Spinal cord (tissue), 10 donors: ENCODE measurements around the gene AZU1. TPM values are rescaled to one million over a fixed set of nuclear protein-coding genes. Genes with fewer than 3 reads are reported as not detected.
"Not testable (repeated sequence)": the region's sequence is repeated elsewhere in the genome, so short reads cannot be mapped to it uniquely, and the experiment has no call there.

ENCODE experiments used
- DNase-seq, 6 donors: peaks; one replicate each; pipeline versions ENCODE4 v3.0.0 to v3.0.0-alpha.2; 2013 to 2015; ENCODE audit warnings: low spot score in 6 of 6, low read depth in 4 of 6
- H3K27ac ChIP-seq: one replicate; pipeline ENCODE4 v1.5.1; 2013; ENCODE audit warnings: low read depth, low read length, control low read depth
- H3K27me3 ChIP-seq: one replicate; pipeline ENCODE4 v1.6.1; 2013; ENCODE audit warnings: low read length; ENCODE audit not compliant: control insufficient read depth, insufficient read depth
- H3K36me3 ChIP-seq: one replicate; pipeline ENCODE4 v1.6.1; 2013; ENCODE audit warnings: low read length; ENCODE audit not compliant: control insufficient read depth, insufficient read depth
- H3K4me1 ChIP-seq: one replicate; pipeline ENCODE4 v1.6.1; 2013; ENCODE audit warnings: low read length; ENCODE audit not compliant: control insufficient read depth, insufficient read depth
- H3K4me3 ChIP-seq: one replicate; pipeline ENCODE4 v1.5.1; 2013; ENCODE audit warnings: low read depth, low read length, control low read depth
- H3K9me3 ChIP-seq: one replicate; pipeline ENCODE4 v1.6.1; 2013; ENCODE audit warnings: low read length; ENCODE audit not compliant: control insufficient read depth, insufficient read depth
- WGBS: methylation state at CpG from one replicate; pipeline ENCODE4 v1.1.5; 2013; ENCODE audit warnings: missing lambda C conversion rate; ENCODE audit not compliant: insufficient coverage; 5-methylcytosine and 5-hydroxymethylcytosine counted together
- polyA plus RNA-seq, 2 donors: library from polyadenylated mRNA; unstranded; fragments of 120-200 nt; gene quantifications; one replicate each; pipeline ENCODE4 v1.2.1, GENCODE V29; 2013; ENCODE audit not compliant: insufficient read length in 2 of 2
- total RNA-seq, 2 donors: library from RNA; depleted of rRNA in 1 of 2; stranded (reverse); fragments of 120-200 nt in 1 of 2; fragments of >200 nt in 1 of 2; gene quantifications; one replicate each; pipeline versions ENCODE4 v1.2.3 to v1.2.4, GENCODE V29; 2013 to 2014
- donor health status: healthy.

AZU1 gene
- total and polyA plus RNA-seq, 4 donors = 2.0 to 14.2 (median 3.3) TPM

DNA sequence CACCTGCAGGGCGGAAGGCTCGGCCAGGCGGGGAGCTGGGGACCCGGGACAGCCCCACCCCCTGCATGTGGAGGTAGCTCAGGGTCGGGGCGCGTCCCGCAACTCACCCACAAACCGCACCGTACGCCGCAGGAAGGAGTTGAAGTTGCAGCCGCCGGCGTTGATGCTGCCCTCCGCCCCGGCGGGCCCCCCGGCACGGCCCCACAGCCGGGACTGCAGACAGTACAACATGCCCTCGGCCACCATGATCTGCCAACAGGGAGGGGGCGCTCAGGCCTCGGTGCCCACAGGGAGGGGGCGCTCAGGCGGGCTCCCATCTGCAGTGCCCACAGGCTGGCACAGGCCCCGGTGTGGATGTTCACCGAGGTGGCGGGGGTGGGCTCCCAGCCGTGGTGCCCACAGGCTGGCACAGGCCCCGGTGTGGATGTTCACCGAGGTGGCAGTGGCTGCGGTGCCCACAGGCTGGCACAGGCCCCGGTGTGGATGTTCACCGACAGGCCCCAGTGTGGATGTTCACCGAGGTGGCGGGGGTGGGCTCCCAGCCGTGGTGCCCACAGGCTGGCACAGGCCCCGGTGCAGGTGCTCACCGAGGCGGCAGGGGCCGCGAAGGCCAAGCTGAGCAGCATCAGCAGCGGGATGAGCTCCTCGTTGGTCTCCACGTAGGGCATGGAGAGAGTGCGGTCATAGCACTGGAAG lies 12.4 kb upstream of the AZU1 start:
- Histone ChIP-seq H3K4me1 (no peaks in the 10 kb centered on the region), H3K27ac (no peak overlapping the region), H3K27me3 (no peaks in the 10 kb centered on the region), H3K36me3 (peaks cover 68% of the 10 kb centered on the region), H3K4me3 (no peak overlapping the region), H3K9me3 (no peaks in the 10 kb centered on the region)
- no peak for DNase-seq
- 92% methylated on average over 47 of the region's 47 CpGs for WGBS

DNA sequence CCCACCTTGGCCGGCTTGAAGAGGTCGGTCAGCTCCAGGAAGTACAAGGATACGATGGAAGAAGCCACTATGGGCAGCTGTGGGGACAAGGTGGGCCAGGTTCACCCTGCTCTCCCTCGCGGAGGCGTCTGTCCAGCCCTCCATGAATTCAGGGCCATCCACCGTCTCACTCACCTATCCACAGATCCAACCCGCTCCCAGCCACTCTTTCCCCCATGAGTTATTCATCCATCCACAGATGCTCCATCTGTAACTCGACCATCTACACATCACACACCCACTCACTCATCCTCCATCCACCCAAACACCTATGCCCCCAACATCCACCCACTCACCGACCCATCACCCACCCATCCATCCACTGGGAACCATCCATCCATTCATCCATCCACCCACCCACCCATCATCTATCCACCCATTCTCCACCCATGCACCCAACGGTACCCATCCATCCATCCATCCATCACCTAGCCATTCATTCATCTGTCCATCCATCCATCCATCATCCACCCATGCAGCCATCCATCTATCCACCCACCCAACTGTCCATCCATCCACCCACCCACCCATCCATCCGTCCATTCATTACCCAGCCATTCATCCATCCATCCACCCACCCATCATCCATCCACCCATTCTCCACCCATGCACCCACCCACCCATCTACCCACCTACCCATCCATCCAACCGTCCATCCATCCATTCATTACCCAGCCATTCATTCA lies 11.7 kb upstream of the AZU1 start:
- Histone ChIP-seq H3K9me3 (no peaks in the 10 kb centered on the region), H3K4me1 (no peaks in the 10 kb centered on the region), H3K36me3 (peaks cover 61% of the 10 kb centered on the region), H3K27ac (no peak overlapping the region), H3K27me3 (no peaks in the 10 kb centered on the region), H3K4me3 (no peak overlapping the region)
- DNase-seq = no peak
- WGBS = 97% methylated on average over 13 of the region's 13 CpGs

DNA sequence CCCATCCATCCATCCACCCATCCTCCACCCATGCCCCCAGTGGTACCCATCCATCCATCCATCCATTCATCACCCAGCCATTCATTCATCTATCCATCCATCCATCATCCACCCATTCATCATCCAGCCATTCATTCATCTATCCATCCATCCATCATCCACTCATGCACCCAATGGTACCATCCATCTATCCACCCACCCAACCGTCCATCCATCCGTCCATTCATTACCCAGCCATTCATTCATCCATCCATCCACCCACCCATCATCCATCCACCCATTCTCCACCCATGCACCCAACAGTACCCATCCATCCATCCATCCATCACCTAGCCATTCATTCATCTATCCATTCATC lies 11.2 kb upstream of the AZU1 start:
- WGBS = 88% methylated on average over 2 of the region's 2 CpGs
- Histone ChIP-seq H3K27ac (no peak overlapping the region), H3K9me3 (no peaks in the 10 kb centered on the region), H3K4me3 (no peak overlapping the region), H3K36me3 (peaks cover 55% of the 10 kb centered on the region), H3K4me1 (no peaks in the 10 kb centered on the region), H3K27me3 (no peaks in the 10 kb centered on the region)
- DNase-seq = no peak

DNA sequence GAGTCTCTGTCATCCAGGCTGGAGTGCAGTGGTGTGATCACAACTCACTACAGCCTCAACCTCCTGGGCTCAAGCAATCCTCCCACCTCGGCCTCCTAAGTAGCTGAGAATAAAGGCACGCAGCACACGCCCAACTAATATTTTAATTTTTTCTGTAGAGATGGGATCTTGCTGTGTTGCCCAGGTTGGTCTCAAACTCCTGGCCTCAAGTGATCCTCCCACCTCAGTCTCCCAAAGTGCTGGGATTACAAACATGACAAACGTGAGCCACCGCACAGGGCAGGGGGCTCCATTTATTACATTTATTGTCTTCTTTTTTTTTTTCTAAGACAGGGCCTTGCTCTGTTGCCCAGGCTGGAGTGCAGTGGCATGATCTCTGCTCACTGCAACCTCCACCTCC lies 7.4 kb upstream of the AZU1 start:
- not testable (repeated sequence) for H3K4me3 ChIP-seq, H3K27ac ChIP-seq, H3K27me3 ChIP-seq, H3K9me3 ChIP-seq, DNase-seq
- 89% methylated on average over 2 of the region's 5 CpGs for WGBS
- Histone ChIP-seq H3K4me1 (peaks cover 11% of the 10 kb centered on the region), H3K36me3 (peaks cover 23% of the 10 kb centered on the region)

GRCh38 chr19:821231-821824 lies 6.3 kb upstream of the AZU1 start:
- H3K4me1 ChIP-seq = peaks cover 11% of the 10 kb centered on the region
- DNase-seq = peak in 2 of 6 donors; percentile 45 to 50
- no peaks in the 10 kb centered on the region for H3K27me3 ChIP-seq
- no peak overlapping the region for H3K27ac ChIP-seq
- H3K36me3 ChIP-seq = peaks cover 11% of the 10 kb centered on the region
- no peak overlapping the region for H3K4me3 ChIP-seq
- WGBS = under 1% methylated on average over 59 of the region's 64 CpGs
- no peaks in the 10 kb centered on the region for H3K9me3 ChIP-seq

- peak within 1 kb of the TSS; percentile 21 for H3K4me3 ChIP-seq
- no peaks in the 10 kb centered on the region for H3K27me3 ChIP-seq
- peaks cover 9% of the 10 kb centered on the region for H3K36me3 ChIP-seq
- no peaks in the 10 kb centered on the region for H3K9me3 ChIP-seq
- H3K27ac ChIP-seq = no peak within 1 kb of the TSS
- H3K4me1 ChIP-seq = peaks cover 11% of the 10 kb centered on the region
- DNase-seq = peak in 4 of 6 donors; percentile 56 to 94 (median 74)
- WGBS = 0% methylated on average over 37 of the region's 86 CpGs
Observed at GRCh38 chr19:821825-822503, 5.7 kb upstream of the AZU1 start, which contains the start of gene PLPPR3. PLPPR3 (minus strand) TSS chr19:821955; CDS start chr19:821559, 396 bp downstream.

DNA sequence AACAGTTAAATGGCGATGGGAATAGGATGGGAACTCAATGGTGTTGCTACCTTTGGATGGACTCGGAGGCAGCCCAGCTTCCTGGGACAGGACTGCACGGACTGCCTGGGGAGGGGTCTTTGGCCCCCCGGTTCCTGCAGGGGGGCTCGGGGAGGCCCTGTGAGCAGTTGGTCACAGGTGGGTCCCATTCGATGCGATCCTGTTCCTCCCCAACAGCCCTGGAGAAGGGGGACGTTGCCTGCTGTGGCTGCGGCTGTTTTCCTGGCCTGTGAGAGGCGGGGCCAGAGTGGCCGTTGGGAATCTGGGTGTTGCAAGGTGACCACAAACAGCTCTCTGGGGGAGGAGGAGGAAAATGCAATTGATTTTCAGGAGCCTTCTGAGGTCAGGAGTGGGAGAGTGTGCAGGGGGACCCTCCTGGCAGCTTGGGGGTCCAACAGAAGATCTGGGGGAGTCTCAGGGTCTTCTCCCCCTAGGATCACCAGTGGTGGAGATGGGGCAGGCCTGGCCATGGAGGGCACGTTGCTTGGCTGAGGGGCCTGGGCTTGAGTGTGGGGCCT lies 4.0 kb upstream of the AZU1 start:
- H3K4me1 ChIP-seq = peaks cover 11% of the 10 kb centered on the region
- no peaks in the 10 kb centered on the region for H3K9me3 ChIP-seq
- no peaks in the 10 kb centered on the region for H3K36me3 ChIP-seq
- DNase-seq = no peak
- no peak overlapping the region for H3K4me3 ChIP-seq
- 61% methylated on average over 11 of the region's 12 CpGs for WGBS
- no peak overlapping the region for H3K27ac ChIP-seq
- H3K27me3 ChIP-seq = no peaks in the 10 kb centered on the region

- H3K36me3 ChIP-seq = no peaks in the 10 kb centered on the region
- H3K9me3 ChIP-seq = no peaks in the 10 kb centered on the region
- DNase-seq = no peak
- H3K27me3 ChIP-seq = no peaks in the 10 kb centered on the region
- no peak overlapping the region for H3K4me3 ChIP-seq
- H3K4me1 ChIP-seq = peaks cover 11% of the 10 kb centered on the region
- H3K27ac ChIP-seq = no peak overlapping the region
- WGBS = 86% methylated on average over 14 of the region's 15 CpGs
Observed at GRCh38 chr19:824885-825284, 2.8 kb upstream of the AZU1 start.

GRCh38 chr19:825897-826644 lies 1.6 kb upstream of the AZU1 start:
- no peaks in the 10 kb centered on the region for H3K27me3 ChIP-seq
- DNase-seq = no peak

More at GRCh38 chr19:825897-826644, 1.6 kb upstream of the AZU1 start:
- Histone ChIP-seq H3K4me3 (no peak overlapping the region), H3K27ac (no peak overlapping the region), H3K36me3 (no peaks in the 10 kb centered on the region), H3K9me3 (no peaks in the 10 kb centered on the region), H3K4me1 (peaks cover 11% of the 10 kb centered on the region)
- 68% methylated on average over 4 of the region's 19 CpGs for WGBS
